DND-41 (cell line): ENCODE results near the gene LRRC27.

Experiments used
- ATAC-seq: fragments of 200-7000 bp; cut with Tn5 transposase; 3 replicates; pipeline ENCODE4 v1.9.1; 2021; ENCODE audit warnings: low read depth; ENCODE audit not compliant: insufficient read depth
- DNase-seq: peaks from one replicate; pipeline ENCODE4 v3.0.0-alpha.2; 2020
- H2AFZ ChIP-seq: 2 replicates; pipeline ENCODE4 v1.6.0; 2012; ENCODE audit warnings: low read depth, low read length
- H3K27ac ChIP-seq: 2 replicates; pipeline ENCODE4 v1.5.1; 2012; ENCODE audit warnings: low read length, inconsistent platforms
- H3K27me3 ChIP-seq: fragments of 200-600 bp; sonication (generic); 2 replicates; pipeline ENCODE4 v1.6.0; 2012; ENCODE audit warnings: low read length, mild to moderate bottlenecking, inconsistent platforms; ENCODE audit not compliant: insufficient read depth, poor library complexity
- H3K36me3 ChIP-seq: 2 replicates; pipeline ENCODE4 v1.5.1; 2012; ENCODE audit warnings: low read length, inconsistent platforms; ENCODE audit not compliant: insufficient read depth
- H3K4me1 ChIP-seq: 2 replicates; pipeline ENCODE4 v1.5.1; 2012; ENCODE audit warnings: mild to moderate bottlenecking, low read length; ENCODE audit not compliant: insufficient read depth
- H3K4me2 ChIP-seq: 2 replicates; pipeline ENCODE4 v1.6.0; 2012; ENCODE audit warnings: mild to moderate bottlenecking, moderate library complexity, low read length, inconsistent platforms; ENCODE audit not compliant: insufficient read depth
- H3K4me3 ChIP-seq, 2 experiments: fragments of 200-600 bp in 1 of 2; shearing (Covaris generic) in 1 of 2; 2 replicates each; pipeline ENCODE4 v1.5.1; 2012 to 2016; ENCODE audit warnings: inconsistent platforms in 2 of 2, low read length in 2 of 2, mild to moderate bottlenecking in 2 of 2, low read depth in 1 of 2, moderate library complexity in 1 of 2
- H3K79me2 ChIP-seq: 2 replicates; pipeline ENCODE4 v1.6.0; 2012; ENCODE audit warnings: low read length, inconsistent platforms; ENCODE audit not compliant: insufficient read depth
- H3K9ac ChIP-seq: 2 replicates; pipeline ENCODE4 v1.6.0; 2012; ENCODE audit warnings: low read depth, mild to moderate bottlenecking, inconsistent platforms, low read length, moderate library complexity
- H3K9me3 ChIP-seq: 2 replicates; pipeline ENCODE4 v1.5.1; 2012; ENCODE audit warnings: low read length, moderate library complexity, mild to moderate bottlenecking, inconsistent platforms; ENCODE audit not compliant: insufficient read depth, severe bottlenecking
- H4K20me1 ChIP-seq: 2 replicates; pipeline ENCODE4 v1.6.0; 2012; ENCODE audit warnings: low read length; ENCODE audit not compliant: insufficient read depth
- CTCF ChIP-seq: IDR thresholded peaks from 2 replicates; pipeline ENCODE4 v1.5.1; 2012; ENCODE audit warnings: borderline replicate concordance, low read length, moderate library complexity, mild to moderate bottlenecking; ENCODE audit not compliant: poor library complexity, severe bottlenecking; ENCODE audit errors: extremely low read depth
- EZH2 ChIP-seq: IDR thresholded peaks from 3 replicates; pipeline ENCODE4 v1.6.1; 2012; ENCODE audit warnings: borderline replicate concordance, low read depth, mild to moderate bottlenecking, moderate library complexity, low read length, inconsistent platforms; ENCODE audit not compliant: severe bottlenecking

LRRC27 gene

GRCh38 chr10:132309471-132309865, 22.5 kb upstream of the LRRC27 start:
- peaks cover 6% of the 10 kb centered on the region for H3K9me3 ChIP-seq
- no peaks in the 10 kb centered on the region for H3K36me3 ChIP-seq
- H3K4me3 ChIP-seq = no peak overlapping the region
- no peak overlapping the region for H3K9ac ChIP-seq
- H3K4me1 ChIP-seq = no peaks in the 10 kb centered on the region
- no peaks in the 10 kb centered on the region for H3K27me3 ChIP-seq
- no peak for TF ChIP-seq CTCF
- no peak for TF ChIP-seq EZH2
- no peak overlapping the region for H3K27ac ChIP-seq
- H3K79me2 ChIP-seq = no peaks in the 10 kb centered on the region
- H3K4me2 ChIP-seq = no peak overlapping the region
- DNase-seq (no peak), ATAC-seq (no peak)
- H2AFZ ChIP-seq = no peak overlapping the region
- H4K20me1 ChIP-seq = no peaks in the 10 kb centered on the region

- H3K27me3 ChIP-seq = no peaks in the 10 kb centered on the region
- H4K20me1 ChIP-seq = no peaks in the 10 kb centered on the region
- H3K36me3 ChIP-seq = no peaks in the 10 kb centered on the region
- H2AFZ ChIP-seq = no peak overlapping the region
- TF ChIP-seq CTCF (no peak), EZH2 (no peak)
- H3K9me3 ChIP-seq = peaks cover 8% of the 10 kb centered on the region
- no peak overlapping the region for H3K4me2 ChIP-seq
- DNase-seq (no peak), ATAC-seq (no peak)
- H3K79me2 ChIP-seq = no peaks in the 10 kb centered on the region
- H3K9ac ChIP-seq = no peak overlapping the region
- H3K4me1 ChIP-seq = no peaks in the 10 kb centered on the region
- no peak overlapping the region for H3K4me3 ChIP-seq
- H3K27ac ChIP-seq = no peak overlapping the region
These were observed 22.0 kb upstream of the LRRC27 start for GRCh38 chr10:132309879-132310591.

- H3K4me1 ChIP-seq = no peaks in the 10 kb centered on the region
These were observed 21.2 kb upstream of the LRRC27 start for GRCh38 chr10:132310701-132311337.

More at GRCh38 chr10:132310701-132311337, 21.2 kb upstream of the LRRC27 start:
- Histone ChIP-seq H3K9ac (no peak overlapping the region), H4K20me1 (no peaks in the 10 kb centered on the region), H3K4me2 (no peak overlapping the region), H2AFZ (no peak overlapping the region), H3K79me2 (no peaks in the 10 kb centered on the region), H3K4me3 (no peak overlapping the region), H3K27me3 (no peaks in the 10 kb centered on the region), H3K36me3 (no peaks in the 10 kb centered on the region), H3K27ac (no peak overlapping the region), H3K9me3 (peaks cover 8% of the 10 kb centered on the region)
- ATAC-seq (no peak), DNase-seq (no peak)
- TF ChIP-seq CTCF (no peak), EZH2 (no peak)
